T47D (cell line): ENCODE data around the gene MBOAT1.

Source experiments
- DNase-seq, 2 experiments: peaks; one replicate each; pipeline versions ENCODE4 v3.0.0 to v3.0.0-alpha.2; 2011 to 2012; ENCODE audit warnings: low read depth in 1 of 2, low spot score in 1 of 2
- JUND ChIP-seq: IDR thresholded peaks from 2 replicates; pipeline ENCODE4 v1.6.1; 2012; ENCODE audit warnings: low read depth
- in situ Hi-C: cut with HindIII; loops from 2 replicates; pipeline ENCODE4 v1.10.0; 2016; ENCODE audit warnings: low sequenced_read_pairs, low pct_unique_long_range_greater_than_20kb

Gene MBOAT1

DNA sequence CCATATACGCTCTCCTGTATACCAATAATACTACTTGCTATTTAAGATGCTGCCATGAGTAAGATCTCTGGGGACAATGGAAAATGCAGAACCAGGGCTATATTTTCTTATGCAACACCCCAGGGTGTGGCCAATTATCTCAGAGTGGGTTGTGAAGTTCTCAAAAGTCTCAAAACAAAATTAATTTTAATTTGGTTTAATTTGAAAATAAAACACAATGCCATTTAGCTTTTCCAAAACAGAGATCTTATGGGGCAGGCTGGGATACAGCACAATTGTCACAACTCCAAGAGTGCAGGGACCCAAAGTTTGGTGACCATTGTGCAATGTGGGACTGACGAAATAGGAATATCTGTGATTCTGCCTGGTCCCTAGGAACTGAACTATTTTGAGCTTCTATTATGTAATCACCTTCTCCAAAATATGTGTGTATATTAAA lies 43.1 kb downstream of the MBOAT1 start:
- DNase-seq = no peak
- in situ Hi-C loops = no loop called here
- no peak for TF ChIP-seq JUND

DNA sequence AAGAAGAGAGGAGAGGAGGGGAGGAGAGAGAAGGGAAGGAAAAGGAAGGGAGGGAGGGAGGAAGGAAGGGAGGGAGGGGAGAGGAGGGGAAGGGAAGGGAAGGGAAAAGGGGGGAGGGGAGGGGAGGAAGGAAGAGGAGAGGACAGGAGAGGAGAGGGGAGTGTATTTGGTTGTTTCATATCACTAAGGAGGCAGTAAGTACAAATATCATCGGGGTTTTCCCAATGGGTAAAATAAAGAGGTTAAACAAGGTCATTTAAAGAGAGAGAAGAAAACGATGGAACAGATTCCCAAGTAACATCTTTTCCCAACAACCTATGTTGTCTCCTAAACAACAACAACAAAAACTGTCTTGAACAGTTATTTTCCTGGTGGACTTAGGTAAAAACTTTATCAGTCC lies 43.6 kb downstream of the MBOAT1 start:
- in situ Hi-C loops = no loop called here
- no peak for DNase-seq
- TF ChIP-seq JUND = no peak

DNA sequence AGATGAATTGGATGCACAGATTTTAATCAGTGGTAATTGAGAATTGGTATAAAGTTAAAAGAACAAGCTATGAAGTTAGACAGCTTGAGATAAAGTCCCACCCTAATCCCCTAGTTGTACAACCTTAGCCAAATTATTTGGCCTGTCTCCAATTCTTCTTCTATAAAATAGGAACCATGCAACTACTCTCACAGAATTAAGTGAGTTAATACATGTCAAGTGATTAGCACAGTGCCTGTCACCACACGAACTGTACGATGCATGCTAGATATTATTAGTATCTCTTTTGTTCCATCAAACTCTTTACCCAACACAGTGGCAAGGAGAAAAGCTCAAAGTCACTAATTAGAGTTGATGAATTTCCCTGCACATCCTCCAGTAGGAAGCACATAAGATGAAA lies 44.7 kb downstream of the MBOAT1 start:
- DNase-seq = no peak
- in situ Hi-C loops = no loop called here
- no peak for TF ChIP-seq JUND

DNA sequence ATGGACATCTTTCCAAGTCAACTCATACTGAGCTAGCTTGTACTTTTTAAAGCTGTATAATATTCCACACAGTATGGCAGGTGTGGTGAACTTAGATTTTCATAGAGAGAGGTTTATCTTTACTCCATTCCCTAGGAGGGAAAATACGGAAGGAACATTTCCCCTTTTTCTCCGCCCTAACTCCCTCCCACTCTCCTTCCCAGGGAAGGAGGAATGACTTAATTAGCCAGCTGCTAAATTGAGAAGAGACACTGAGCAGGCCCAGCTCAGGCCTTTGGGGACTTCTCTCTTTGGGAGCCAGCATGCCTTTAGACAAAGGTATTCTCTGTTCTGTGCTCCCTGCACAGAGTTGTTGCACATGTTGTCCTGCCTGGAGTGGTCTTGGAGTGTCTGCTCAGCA lies 46.1 kb downstream of the MBOAT1 start:
- DNase-seq = no peak
- TF ChIP-seq JUND = no peak
- in situ Hi-C loops = no loop called here

DNA sequence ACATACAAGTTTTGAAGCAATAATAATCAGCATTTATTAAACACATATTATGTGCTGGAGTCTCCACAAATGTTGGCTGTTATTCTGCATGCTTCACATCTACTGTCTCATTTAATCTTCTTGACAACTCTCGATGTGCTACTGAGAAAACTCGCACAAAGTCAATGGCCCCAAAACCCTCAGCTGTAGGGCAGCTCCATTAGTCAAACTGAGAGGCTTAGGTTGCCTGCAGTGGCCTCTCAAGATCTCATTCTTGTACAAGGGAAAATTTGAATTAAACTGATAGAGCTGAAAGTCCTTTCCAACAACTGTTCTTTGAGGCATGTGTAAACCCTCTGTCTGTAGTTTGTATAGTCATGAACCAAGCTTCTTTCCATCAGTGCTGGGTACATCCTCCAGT lies 49.8 kb downstream of the MBOAT1 start:
- no peak for DNase-seq
- in situ Hi-C loops = no loop called here
- TF ChIP-seq JUND = no peak

DNA sequence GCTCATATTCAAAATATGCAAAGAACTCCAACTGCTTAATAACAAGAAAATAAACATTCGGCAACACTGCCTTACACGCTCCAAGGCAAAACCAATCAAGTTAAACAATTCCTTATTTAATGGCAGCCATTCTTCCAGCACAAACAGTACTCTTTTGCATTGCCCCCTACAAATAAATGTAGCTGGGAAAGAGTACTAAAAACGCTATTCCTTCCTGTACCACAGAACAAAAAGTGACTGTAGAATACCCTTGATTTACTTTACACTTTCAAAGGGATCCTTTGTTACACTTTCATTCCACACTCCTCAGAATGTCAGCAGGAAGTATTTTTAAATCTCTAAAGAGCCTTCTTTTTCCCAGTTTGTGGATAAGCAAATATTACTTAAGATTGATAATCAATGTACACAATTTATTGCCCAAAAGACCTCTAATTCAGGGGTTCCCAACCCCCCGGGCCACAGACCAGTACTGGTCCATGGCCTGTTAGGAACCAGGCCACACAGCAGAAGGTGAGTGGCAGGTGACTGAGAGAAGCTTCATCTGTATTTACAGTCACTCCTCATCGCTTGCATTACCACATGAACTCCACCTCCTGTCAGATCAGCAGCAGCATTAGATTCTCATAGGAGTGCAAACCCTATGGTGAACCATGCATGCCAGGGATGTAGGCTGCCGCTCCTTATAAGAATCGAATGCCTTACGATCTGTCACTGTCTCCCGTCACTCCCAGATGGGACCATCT lies 51.6 kb downstream of the MBOAT1 start:
- TF ChIP-seq JUND = no peak
- in situ Hi-C loops = no loop called here
- DNase-seq = no peak

DNA sequence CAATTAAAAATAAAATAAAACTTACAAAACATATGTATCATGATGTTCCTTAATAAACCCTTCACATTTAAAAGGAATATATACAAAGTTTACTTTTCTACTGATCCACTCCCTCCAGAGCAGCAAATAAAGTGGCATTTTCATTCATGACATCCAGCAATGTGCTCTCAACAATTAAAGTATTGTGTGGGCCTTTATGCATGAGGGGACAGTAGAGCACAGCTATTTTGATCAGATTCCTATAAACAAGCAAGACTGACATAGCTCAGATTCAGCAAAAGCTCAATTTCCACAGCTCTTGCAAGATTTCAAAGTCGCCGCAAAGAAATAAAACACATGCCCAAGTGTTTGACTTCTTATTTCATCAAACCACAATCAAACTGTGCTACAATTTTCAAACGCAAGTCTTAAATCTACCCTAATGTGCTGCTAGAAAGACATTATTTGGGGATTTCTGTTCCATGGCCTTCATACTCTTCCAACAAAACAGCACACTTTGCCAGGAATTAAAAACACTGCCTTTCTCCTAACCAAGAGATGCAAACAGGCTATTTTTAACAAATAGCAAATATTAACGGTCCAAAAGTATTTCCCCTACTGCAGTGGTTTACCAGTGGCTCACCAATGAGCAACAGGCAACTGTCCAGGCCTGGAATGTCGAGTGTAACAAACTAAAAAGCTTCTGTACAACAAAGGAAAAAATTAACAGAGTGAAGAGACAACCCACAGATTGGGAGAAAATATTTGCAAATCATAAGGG lies 52.3 kb downstream of the MBOAT1 start:
- TF ChIP-seq JUND = no peak
- in situ Hi-C loops = no loop called here
- DNase-seq = no peak

DNA sequence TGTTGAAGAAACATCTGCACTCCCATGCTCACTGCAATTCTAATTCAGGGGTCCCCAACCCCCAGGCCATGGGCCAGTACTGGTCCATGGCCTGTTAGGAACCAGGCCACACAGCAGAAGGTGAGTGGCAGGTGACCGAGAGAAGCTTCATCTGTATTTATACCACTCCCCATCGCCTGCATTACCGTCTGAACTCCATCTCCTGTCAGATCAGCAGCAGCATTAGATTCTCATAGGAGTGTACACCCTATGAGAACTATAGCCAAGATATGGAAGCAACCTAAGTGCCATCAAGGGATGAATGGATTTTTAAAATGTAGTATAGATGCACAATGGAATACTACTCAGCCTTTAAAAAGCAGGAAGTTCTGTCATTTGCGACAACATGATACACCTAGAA lies 53.2 kb downstream of the MBOAT1 start:
- TF ChIP-seq JUND = no peak
- no peak for DNase-seq
- in situ Hi-C loops = no loop called here

DNA sequence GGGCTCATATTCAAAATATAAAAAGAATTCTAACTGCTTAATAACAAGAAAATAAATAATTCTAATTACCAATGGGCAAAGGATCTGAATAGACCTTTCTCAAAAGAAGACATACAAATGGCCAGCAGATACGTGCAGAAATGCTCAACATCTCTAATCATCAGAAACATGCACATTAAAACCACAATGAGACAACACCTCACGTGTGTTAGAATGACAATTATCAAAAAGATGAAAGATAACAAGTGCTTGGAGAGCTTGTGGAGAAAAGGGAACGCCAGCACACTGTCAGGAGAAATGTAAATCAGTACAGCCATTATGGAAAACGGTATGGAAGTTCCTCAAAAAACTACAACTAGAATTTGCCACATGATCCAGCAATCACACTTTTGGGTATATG lies 53.6 kb downstream of the MBOAT1 start:
- TF ChIP-seq JUND = no peak
- in situ Hi-C loops = no loop called here

DNA sequence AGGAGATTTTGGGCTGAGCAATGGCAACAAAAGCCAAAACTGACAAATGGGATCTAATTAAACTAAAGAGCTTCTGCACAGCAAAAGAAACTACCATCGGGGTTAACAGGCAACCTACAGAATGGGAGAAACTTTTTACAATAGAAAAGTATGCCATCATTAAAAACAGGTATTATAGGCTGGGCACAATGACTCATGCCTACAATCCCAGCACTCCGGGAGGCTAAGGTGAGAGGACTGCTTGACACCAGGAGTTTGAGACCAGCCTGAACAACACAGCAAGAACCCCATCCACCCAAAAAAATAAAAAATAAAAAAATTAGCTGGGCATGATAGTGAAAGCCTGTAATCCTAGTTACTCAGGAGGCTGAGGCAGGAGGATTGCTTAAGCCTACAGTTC lies 55.4 kb downstream of the MBOAT1 start:
- in situ Hi-C loops = no loop called here
- no peak for TF ChIP-seq JUND

More for the DNA sequence above, 53.6 kb downstream of the MBOAT1 start:
- DNase-seq = no peak

DNA sequence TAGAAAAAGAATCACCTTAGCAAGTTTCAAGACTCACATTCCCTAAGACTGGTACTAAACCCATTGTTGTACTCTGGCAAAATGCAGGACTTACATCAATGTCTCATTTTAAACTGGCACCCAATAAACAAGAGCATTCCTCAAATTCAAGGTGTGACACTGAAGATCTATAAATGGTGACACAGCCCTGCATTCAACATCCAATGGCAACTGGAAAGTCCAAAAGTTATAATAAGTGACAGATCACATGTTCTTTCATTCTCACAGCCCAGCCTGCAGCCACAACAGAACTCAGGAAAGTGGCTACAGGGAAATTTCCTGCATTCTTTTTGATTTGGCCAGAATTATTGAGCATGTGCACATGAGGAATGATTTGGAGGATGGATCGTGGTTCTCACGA lies 57.5 kb downstream of the MBOAT1 start:
- no peak for DNase-seq
- TF ChIP-seq JUND = no peak
- in situ Hi-C loops = no loop called here

More for the DNA sequence above, 55.4 kb downstream of the MBOAT1 start:
- no peak for DNase-seq

DNA sequence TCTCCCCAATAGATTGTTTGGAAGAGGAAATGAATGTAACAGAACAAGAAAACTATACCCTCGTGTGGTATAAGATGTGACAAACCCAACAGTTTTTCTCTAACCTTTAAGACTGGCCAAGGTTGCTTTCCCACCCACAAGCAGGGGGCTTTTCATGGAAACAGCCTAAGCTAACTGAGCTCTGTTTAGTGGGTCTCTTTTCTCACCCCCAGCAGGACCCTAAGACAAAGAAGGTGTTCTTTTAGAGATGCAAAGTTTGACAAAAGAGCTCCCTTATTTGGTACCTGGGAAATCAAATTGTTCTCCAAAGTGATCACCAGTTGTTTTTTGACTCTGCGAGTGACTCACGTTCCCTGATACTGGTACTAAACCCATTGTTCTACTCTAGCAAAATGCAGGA lies 59.1 kb downstream of the MBOAT1 start:
- in situ Hi-C loops = no loop called here
- DNase-seq = no peak
- TF ChIP-seq JUND = no peak

DNA sequence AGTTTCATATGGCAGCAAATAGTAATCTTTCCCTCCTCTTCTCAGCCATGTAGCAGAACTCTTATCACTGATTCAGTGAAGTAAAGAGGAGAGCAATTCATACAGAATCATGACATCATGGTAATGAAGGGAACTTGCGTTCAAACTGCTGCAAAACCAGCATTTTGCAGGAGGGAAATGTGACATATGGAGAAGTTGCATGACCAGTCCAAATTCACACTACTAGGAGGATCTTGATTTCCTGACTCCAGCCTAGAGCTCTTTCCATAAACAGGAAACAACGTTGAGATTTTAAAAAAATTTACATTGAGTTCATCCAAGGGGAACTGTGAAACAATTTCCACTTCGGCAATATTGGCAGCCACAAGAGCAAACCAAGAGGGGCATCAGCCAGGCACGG lies 63.8 kb downstream of the MBOAT1 start:
- DNase-seq = no peak
- in situ Hi-C loops = no loop called here
- no peak for TF ChIP-seq JUND
